ENCODE data around the gene TTC7B.

GRCh38 chr14:90853116-90853515, 36.9 kb upstream of the TTC7B start:
- TF ChIP-seq POLR2A (IDR thresholded peaks at IDR 0.05; ENCODE audit: insufficient read depth in 1 of 2, low read depth in 2 of 2, low read length in 2 of 2) (no peak), TCF12 (IDR thresholded peaks at IDR 0.05) (no peak), TCF12 (CRISPR knock-in tag; IDR thresholded peaks at IDR 0.05) (no peak), ZNF234 (CRISPR knock-in tag; conservative IDR thresholded peaks at IDR 0.05) (no peak)
